OCI-LY3 (cell line): ENCODE measurements around the gene RETREG3.

Source experiments
- EZH2phosphoT487 ChIP-seq: fragments of 200-600 bp; shearing (Covaris generic); IDR thresholded peaks from 2 replicates; pipeline ENCODE4 v1.6.1; 2018; ENCODE audit warnings: antibody characterized with exemption, mixed run types, low read depth
- TF ChIP-seq, protein P1 (sequence below): fragments of 200-600, 300-600 bp; sonication (generic); IDR thresholded peaks from 2 replicates; pipeline ENCODE4 v1.5.1; 2014; ENCODE audit warnings: antibody characterized with exemption, low read length, low read depth

DNA sequence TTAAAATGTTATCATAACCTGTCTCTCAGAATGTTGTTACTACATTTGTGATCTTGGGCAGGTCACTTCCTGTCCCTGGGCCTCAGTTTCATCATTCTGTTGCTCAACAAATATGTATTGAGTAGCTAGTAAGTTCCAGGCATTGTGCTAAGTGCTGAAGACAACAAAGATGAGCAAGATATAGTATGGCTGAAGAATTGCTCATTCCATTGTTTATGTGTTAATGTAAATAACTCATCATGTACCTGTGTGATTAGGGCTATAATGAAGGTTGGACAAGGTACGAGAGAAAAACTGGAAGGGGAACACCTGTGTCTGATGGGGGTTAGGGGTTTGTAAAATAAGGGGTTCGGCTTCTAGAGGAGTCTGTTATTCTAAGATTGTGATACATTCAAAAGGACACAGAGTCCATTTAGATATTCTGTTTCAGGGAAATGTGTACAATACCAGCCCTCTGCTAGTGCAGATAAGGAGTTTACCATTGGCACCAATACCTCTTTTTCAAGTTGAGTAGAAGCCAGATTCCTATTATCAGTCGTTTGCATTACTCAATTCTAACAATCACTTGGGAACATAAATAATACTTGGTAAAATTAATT, 20.3 kb upstream of the RETREG3 start:
- TF ChIP-seq, protein P1, sequence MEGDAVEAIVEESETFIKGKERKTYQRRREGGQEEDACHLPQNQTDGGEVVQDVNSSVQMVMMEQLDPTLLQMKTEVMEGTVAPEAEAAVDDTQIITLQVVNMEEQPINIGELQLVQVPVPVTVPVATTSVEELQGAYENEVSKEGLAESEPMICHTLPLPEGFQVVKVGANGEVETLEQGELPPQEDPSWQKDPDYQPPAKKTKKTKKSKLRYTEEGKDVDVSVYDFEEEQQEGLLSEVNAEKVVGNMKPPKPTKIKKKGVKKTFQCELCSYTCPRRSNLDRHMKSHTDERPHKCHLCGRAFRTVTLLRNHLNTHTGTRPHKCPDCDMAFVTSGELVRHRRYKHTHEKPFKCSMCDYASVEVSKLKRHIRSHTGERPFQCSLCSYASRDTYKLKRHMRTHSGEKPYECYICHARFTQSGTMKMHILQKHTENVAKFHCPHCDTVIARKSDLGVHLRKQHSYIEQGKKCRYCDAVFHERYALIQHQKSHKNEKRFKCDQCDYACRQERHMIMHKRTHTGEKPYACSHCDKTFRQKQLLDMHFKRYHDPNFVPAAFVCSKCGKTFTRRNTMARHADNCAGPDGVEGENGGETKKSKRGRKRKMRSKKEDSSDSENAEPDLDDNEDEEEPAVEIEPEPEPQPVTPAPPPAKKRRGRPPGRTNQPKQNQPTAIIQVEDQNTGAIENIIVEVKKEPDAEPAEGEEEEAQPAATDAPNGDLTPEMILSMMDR, result no peak
- no peak for TF ChIP-seq EZH2phosphoT487
